OCI-LY7 (cell line): Measurements from ENCODE around the gene LPA.
"Not testable (repeated sequence)": the region's sequence is repeated elsewhere in the genome, so short reads cannot be mapped to it uniquely, and the experiment has no call there.

Experiments
- EZH2phosphoT487 ChIP-seq: fragments of 200-600 bp; sonication (generic); IDR thresholded peaks from 2 replicates; pipeline ENCODE4 v1.6.1; 2018; ENCODE audit warnings: low read depth, borderline replicate concordance, mild to moderate bottlenecking, mixed run types, antibody characterized with exemption, low read length, moderate library complexity, mixed read lengths
- TF ChIP-seq, protein P1 (sequence below): fragments of 200-600 bp; sonication (generic); conservative IDR thresholded peaks from 2 replicates; pipeline ENCODE4 v1.5.1; 2014; ENCODE audit warnings: mild to moderate bottlenecking, antibody characterized with exemption, low read length, moderate library complexity, mixed read lengths

DNA sequence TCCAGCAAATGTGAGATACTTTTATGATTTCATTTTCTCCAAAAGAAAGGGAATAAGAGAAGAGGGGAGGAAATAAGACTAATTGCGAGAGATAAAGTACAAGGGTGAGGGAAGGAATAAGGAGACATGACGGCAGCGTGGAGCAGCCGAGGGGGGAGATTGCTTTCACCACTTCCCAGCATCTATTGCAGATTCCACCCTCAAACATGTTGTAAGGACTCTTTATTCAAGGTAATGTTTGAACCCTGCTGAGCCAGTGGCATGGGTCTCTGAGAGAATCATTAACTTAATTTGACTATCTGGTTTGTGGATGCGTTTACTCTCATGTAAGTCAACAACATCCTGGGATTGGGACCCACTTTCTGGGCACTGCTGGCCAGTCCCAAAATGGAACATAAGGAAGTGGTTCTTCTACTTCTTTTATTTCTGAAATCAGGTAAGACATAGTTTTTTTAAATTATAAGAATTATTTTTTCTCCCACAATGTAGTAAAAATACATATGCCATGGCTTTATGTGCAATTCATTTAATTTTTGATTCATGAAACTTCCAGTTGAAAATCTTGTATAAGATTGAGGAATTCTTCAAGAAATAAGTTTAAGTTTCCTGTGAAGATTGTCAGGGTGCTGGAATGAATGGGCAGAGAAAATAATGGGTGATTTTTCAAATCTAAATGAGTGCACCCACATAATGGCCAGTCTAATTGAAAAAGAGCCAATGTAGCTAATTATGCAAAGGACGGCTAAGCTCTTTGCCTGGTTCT, 38.0 kb upstream of the LPA start, which contains the start of gene PLG:
- TF ChIP-seq, protein P1, sequence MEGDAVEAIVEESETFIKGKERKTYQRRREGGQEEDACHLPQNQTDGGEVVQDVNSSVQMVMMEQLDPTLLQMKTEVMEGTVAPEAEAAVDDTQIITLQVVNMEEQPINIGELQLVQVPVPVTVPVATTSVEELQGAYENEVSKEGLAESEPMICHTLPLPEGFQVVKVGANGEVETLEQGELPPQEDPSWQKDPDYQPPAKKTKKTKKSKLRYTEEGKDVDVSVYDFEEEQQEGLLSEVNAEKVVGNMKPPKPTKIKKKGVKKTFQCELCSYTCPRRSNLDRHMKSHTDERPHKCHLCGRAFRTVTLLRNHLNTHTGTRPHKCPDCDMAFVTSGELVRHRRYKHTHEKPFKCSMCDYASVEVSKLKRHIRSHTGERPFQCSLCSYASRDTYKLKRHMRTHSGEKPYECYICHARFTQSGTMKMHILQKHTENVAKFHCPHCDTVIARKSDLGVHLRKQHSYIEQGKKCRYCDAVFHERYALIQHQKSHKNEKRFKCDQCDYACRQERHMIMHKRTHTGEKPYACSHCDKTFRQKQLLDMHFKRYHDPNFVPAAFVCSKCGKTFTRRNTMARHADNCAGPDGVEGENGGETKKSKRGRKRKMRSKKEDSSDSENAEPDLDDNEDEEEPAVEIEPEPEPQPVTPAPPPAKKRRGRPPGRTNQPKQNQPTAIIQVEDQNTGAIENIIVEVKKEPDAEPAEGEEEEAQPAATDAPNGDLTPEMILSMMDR: not testable (repeated sequence)
- not testable (repeated sequence) for TF ChIP-seq EZH2phosphoT487
